MM.1S (cell line): ENCODE data around the gene SLC38A10.

Experiments
- DNase-seq: peaks from one replicate; pipeline ENCODE4 v3.0.0-alpha.2; 2015
- H2AFZ ChIP-seq: fragments of 300-600 bp; sonication (generic); 2 replicates; pipeline ENCODE4 v1.6.0; 2016; ENCODE audit warnings: antibody characterized with exemption, low read length
- H3F3A ChIP-seq: fragments of 300-600 bp; sonication (generic); 2 replicates; pipeline ENCODE4 v1.6.1; 2016; ENCODE audit warnings: mild to moderate bottlenecking, antibody characterized with exemption, low read length, moderate library complexity, mixed read lengths; ENCODE audit not compliant: insufficient read depth
- H3K27ac ChIP-seq: fragments of 300-600 bp; sonication (generic); 2 replicates; pipeline ENCODE4 v1.5.1; 2016; ENCODE audit warnings: mild to moderate bottlenecking, low read length
- H3K27me3 ChIP-seq: fragments of 300-600 bp; sonication (generic); replicated peaks from 2 replicates; pipeline ENCODE4 v1.6.0; 2016; ENCODE audit warnings: low read length; ENCODE audit not compliant: insufficient read depth
- H3K36me3 ChIP-seq: fragments of 300-600 bp; sonication (generic); replicated peaks from 2 replicates; pipeline ENCODE4 v1.6.1; 2016; ENCODE audit warnings: mild to moderate bottlenecking, low read length, mixed read lengths; ENCODE audit not compliant: insufficient read depth
- H3K4me1 ChIP-seq: fragments of 300-600 bp; sonication (generic); 2 replicates; pipeline ENCODE4 v1.6.1; 2016; ENCODE audit warnings: low read length, mixed read lengths
- H3K4me2 ChIP-seq: fragments of 300-600 bp; sonication (generic); 2 replicates; pipeline ENCODE4 v1.6.0; 2016; ENCODE audit warnings: low read depth, low read length
- H3K4me3 ChIP-seq: fragments of 300-600 bp; sonication (generic); 2 replicates; pipeline ENCODE4 v1.5.1; 2016; ENCODE audit warnings: low read length, mixed read lengths
- H3K79me2 ChIP-seq: fragments of 300-600 bp; sonication (generic); 2 replicates; pipeline ENCODE4 v1.6.1; 2016; ENCODE audit warnings: mixed run types, low read length, mixed read lengths
- H3K9ac ChIP-seq: fragments of 300-600 bp; sonication (generic); 2 replicates; pipeline ENCODE4 v1.6.1; 2016; ENCODE audit warnings: low read length, mixed read lengths
- H3K9me2 ChIP-seq: fragments of 300-600 bp; sonication (generic); replicated peaks from 2 replicates; pipeline ENCODE4 v1.6.1; 2016; ENCODE audit warnings: mild to moderate bottlenecking, low read length, mixed read lengths; ENCODE audit not compliant: insufficient read depth
- H3K9me3 ChIP-seq: fragments of 300-600 bp; sonication (generic); replicated peaks from 2 replicates; pipeline ENCODE4 v1.6.1; 2016; ENCODE audit warnings: mild to moderate bottlenecking, low read length, mixed read lengths; ENCODE audit not compliant: insufficient read depth
- H4K20me1 ChIP-seq: fragments of 300-600 bp; sonication (generic); 2 replicates; pipeline ENCODE4 v1.6.1; 2016; ENCODE audit warnings: mild to moderate bottlenecking, low read length, moderate library complexity, mixed read lengths; ENCODE audit not compliant: insufficient read depth
- EZH2 ChIP-seq: fragments of 300-600 bp; sonication (generic); optimal IDR thresholded peaks from 2 replicates; pipeline ENCODE3; 2017; ENCODE audit warnings: low read depth, mild to moderate bottlenecking, antibody characterized with exemption, low read length, mixed read lengths
- EZH2phosphoT487 ChIP-seq: fragments of 300-600 bp; sonication (generic); IDR thresholded peaks from 2 replicates; pipeline ENCODE4 v1.6.1; 2018; ENCODE audit warnings: antibody characterized with exemption, low read length
- TF ChIP-seq, protein P1 (sequence below): fragments of 300-600 bp; sonication (generic); IDR thresholded peaks from 2 replicates; pipeline ENCODE4 v1.5.1; 2016; ENCODE audit warnings: antibody characterized with exemption, low read length, mixed read lengths

Gene SLC38A10

DNA sequence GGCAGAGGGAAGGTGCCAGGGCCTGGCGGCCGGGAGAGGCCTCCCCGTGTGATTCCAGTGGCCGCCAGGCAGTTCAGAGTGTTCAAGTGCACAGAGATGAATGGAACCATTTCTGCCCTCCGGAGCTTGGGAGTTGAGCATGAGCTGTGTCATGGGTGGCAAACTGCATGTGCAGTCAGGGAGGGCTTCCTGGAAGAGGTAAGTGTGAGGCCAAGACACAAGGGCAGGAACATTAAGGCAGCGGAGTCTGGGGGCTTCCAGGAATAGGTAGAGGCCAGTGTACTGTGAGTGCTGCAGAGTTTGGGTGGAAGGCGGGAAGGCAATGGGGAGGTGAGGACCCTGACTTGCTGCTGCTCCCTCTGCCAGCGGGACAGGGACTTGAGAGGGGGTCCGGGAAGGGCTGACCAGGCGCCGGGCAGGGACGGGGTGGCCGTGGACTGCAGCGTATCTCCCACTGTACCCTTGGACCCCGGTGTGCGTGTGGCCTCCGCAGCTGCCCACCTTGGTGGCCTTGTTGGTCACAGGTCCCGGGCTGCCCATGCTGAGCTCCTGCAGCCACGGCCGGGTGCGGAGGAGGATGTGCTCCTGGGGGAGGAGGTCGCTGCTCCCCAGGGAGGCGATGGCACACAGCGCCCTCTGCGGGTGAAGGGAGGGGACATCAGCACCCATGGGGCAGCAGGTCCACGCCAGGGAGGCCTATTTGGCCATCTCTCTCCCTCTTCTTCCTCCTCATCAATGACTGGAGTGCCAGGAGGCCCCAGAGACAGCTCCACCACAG, 64.9 kb downstream of the SLC38A10 start:
- DNase-seq = no peak
- Histone ChIP-seq H3K9me2 (no peaks in the 10 kb centered on the region), H3K4me3 (no peak overlapping the region), H3F3A (no peaks in the 10 kb centered on the region), H3K4me1 (no peaks in the 10 kb centered on the region), H3K27me3 (0 out of 2 replicates have a peak, but pooled peaks cover 11% of the 10 kb centered on the region), H2AFZ (no peak overlapping the region), H3K79me2 (peaks cover 1% of the 10 kb centered on the region; the same call in 1 of the 2 replicates), H4K20me1 (no peaks in the 10 kb centered on the region), H3K4me2 (no peak overlapping the region), H3K9me3 (no peaks in the 10 kb centered on the region), H3K9ac (no peak overlapping the region), H3K36me3 (no peaks in the 10 kb centered on the region), H3K27ac (no peak overlapping the region)
- TF ChIP-seq, protein P1, sequence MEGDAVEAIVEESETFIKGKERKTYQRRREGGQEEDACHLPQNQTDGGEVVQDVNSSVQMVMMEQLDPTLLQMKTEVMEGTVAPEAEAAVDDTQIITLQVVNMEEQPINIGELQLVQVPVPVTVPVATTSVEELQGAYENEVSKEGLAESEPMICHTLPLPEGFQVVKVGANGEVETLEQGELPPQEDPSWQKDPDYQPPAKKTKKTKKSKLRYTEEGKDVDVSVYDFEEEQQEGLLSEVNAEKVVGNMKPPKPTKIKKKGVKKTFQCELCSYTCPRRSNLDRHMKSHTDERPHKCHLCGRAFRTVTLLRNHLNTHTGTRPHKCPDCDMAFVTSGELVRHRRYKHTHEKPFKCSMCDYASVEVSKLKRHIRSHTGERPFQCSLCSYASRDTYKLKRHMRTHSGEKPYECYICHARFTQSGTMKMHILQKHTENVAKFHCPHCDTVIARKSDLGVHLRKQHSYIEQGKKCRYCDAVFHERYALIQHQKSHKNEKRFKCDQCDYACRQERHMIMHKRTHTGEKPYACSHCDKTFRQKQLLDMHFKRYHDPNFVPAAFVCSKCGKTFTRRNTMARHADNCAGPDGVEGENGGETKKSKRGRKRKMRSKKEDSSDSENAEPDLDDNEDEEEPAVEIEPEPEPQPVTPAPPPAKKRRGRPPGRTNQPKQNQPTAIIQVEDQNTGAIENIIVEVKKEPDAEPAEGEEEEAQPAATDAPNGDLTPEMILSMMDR = peak; percentile 21; the same call in 1 of the 2 replicates
- TF ChIP-seq EZH2 (no peak), EZH2phosphoT487 (no peak)

DNA sequence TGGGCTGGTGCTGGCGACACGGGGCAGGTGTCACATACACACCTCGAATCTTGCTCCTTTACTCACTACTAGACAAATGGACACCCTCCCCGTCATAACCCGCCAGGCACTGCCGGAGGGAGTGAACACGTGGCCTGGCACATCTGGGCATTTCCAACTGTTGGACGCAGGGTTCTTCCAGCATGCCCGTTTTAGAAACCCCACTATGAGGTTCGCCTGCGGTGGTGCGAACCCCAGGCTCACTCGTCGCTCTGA, 65.5 kb downstream of the SLC38A10 start:
- H3K27me3 ChIP-seq = 0 out of 2 replicates have a peak, but pooled peaks cover 11% of the 10 kb centered on the region
- H3K4me1 ChIP-seq = no peaks in the 10 kb centered on the region
- H3K36me3 ChIP-seq = no peaks in the 10 kb centered on the region

DNA sequence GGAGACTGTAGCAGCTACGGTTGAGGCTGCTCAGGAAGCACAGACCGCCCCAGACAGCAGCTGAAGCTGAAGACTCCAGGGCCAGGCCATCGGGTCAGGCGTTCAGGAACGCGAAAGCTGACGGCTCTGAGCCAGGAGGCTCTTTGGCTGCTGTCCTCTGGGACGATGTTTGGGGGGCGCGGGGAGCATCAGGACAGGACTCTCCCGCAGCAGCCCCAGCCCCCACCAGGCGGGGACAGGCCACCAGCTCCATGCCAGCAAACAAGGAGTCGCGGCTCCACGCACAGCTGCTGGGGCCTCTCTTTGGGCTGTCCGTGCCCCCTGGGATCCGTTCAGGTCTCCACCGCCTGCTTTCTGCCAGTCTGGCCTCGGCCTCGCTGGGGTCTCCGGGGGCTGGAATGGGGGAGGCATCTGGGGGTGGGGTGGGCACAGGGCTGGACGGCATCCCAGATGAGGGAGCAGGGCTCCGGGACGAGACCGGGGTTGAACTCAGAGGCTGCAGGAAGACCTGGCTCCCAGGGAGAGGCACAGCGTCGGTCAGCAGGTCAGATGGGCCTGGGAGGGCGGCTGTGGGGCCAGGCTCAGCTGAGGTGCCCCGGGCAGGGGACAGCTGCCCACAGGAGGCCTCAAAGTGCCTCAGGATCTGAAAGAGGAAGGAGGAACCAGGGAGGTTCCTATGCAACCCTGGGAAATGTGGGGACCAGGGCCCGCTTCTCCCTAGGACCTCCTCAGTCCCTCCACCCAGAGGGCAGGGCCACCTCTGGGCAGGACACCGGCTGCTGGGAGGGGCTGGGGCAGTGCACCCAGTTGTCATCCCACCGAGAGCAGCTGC, 66.1 kb downstream of the SLC38A10 start:
- Histone ChIP-seq H3K27ac (no peak overlapping the region), H3K36me3 (no peaks in the 10 kb centered on the region)

More for the DNA sequence above, 65.5 kb downstream of the SLC38A10 start:
- H3F3A ChIP-seq = no peaks in the 10 kb centered on the region
- H3K27ac ChIP-seq = no peak overlapping the region
- no peaks in the 10 kb centered on the region for H4K20me1 ChIP-seq
- TF ChIP-seq, protein P1 = no peak
- TF ChIP-seq EZH2phosphoT487 (no peak), EZH2 (no peak)
- H2AFZ ChIP-seq = no peak overlapping the region
- no peaks in the 10 kb centered on the region for H3K9me3 ChIP-seq
- H3K79me2 ChIP-seq = no peaks in the 10 kb centered on the region
- H3K4me2 ChIP-seq = no peak overlapping the region
- no peaks in the 10 kb centered on the region for H3K9me2 ChIP-seq
- no peak overlapping the region for H3K4me3 ChIP-seq
- no peak for DNase-seq
- H3K9ac ChIP-seq = no peak overlapping the region

More for the DNA sequence above, 66.1 kb downstream of the SLC38A10 start:
- no peak overlapping the region for H3K4me3 ChIP-seq
- H3K9ac ChIP-seq = no peak overlapping the region
- H3K4me1 ChIP-seq = no peaks in the 10 kb centered on the region
- H3K27me3 ChIP-seq = peaks cover 14% of the 10 kb centered on the region; the same call in 1 of the 2 replicates
- H3K4me2 ChIP-seq = no peak overlapping the region
- H2AFZ ChIP-seq = no peak overlapping the region
- H3K9me3 ChIP-seq = no peaks in the 10 kb centered on the region
- no peaks in the 10 kb centered on the region for H3F3A ChIP-seq
- H3K9me2 ChIP-seq = no peaks in the 10 kb centered on the region
- no peaks in the 10 kb centered on the region for H3K79me2 ChIP-seq
- H4K20me1 ChIP-seq = no peaks in the 10 kb centered on the region
- DNase-seq = no peak
- TF ChIP-seq, protein P1 = no peak
- TF ChIP-seq EZH2phosphoT487 (no peak), EZH2 (no peak)
